ENCODE data around the gene EXPH5.

EXPH5 gene

GRCh38 chr11:108558222-108558621 is 35.3 kb downstream of the EXPH5 start:
- H3K9me3 ChIP-seq (ENCODE audit: control insufficient read depth, low read length), result no peaks in the 10 kb centered on the region
- no peaks in the 10 kb centered on the region for H3K27me3 ChIP-seq (ENCODE audit: control insufficient read depth, insufficient read depth, low read length)
- peaks cover 25% of the 10 kb centered on the region for H3K4me1 ChIP-seq
- H3K4me2 ChIP-seq (ENCODE audit: low read length), result no peak overlapping the region
- no peaks in the 10 kb centered on the region for H3K36me3 ChIP-seq (ENCODE audit: control insufficient read depth, insufficient read depth, low read length)
- H3K79me2 ChIP-seq, result no peaks in the 10 kb centered on the region
- no peak overlapping the region for H3K9ac ChIP-seq
- H3K27ac ChIP-seq, result peak overlapping the region; percentile 24
- H3K4me3 ChIP-seq (ENCODE audit: low read depth, low read length), result no peak overlapping the region
- no peak overlapping the region for H2AFZ ChIP-seq
- TF ChIP-seq, protein P1, sequence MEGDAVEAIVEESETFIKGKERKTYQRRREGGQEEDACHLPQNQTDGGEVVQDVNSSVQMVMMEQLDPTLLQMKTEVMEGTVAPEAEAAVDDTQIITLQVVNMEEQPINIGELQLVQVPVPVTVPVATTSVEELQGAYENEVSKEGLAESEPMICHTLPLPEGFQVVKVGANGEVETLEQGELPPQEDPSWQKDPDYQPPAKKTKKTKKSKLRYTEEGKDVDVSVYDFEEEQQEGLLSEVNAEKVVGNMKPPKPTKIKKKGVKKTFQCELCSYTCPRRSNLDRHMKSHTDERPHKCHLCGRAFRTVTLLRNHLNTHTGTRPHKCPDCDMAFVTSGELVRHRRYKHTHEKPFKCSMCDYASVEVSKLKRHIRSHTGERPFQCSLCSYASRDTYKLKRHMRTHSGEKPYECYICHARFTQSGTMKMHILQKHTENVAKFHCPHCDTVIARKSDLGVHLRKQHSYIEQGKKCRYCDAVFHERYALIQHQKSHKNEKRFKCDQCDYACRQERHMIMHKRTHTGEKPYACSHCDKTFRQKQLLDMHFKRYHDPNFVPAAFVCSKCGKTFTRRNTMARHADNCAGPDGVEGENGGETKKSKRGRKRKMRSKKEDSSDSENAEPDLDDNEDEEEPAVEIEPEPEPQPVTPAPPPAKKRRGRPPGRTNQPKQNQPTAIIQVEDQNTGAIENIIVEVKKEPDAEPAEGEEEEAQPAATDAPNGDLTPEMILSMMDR (IDR thresholded peaks at IDR 0.05), result no peak

DNA sequence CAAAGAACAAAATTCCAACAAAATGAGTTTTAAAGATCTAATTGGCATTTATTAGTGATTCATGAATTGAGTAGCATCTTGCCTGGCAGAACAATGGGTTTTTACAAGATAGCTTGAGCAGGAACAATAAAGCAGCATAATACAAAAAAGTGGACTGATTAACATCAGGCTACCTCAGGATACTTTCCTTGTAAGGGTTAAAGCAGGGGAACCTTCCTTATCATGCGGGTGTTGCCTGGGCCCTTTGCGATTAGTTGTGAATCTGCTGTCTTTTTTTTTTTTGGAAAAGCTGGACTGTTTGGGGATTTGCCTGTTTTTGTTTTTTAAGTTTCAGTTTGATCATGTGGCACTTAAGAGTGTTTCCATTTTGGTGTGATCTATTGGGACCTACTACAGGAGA is 37.5 kb downstream of the EXPH5 start:
- Histone ChIP-seq H3K36me3 (ENCODE audit: control insufficient read depth, insufficient read depth, low read length) (no peaks in the 10 kb centered on the region), H3K27ac (peak overlapping the region; percentile 65), H3K27me3 (ENCODE audit: control insufficient read depth, insufficient read depth, low read length) (no peaks in the 10 kb centered on the region), H3K4me1 (peaks cover 28% of the 10 kb centered on the region), H3K9me3 (ENCODE audit: control insufficient read depth, low read length) (no peaks in the 10 kb centered on the region), H2AFZ (no peak overlapping the region), H3K79me2 (no peaks in the 10 kb centered on the region), H3K9ac (no peak overlapping the region), H3K4me3 (ENCODE audit: low read depth, low read length) (no peak overlapping the region), H3K4me2 (ENCODE audit: low read length) (no peak overlapping the region)
- TF ChIP-seq, protein P1 (IDR thresholded peaks at IDR 0.05), result no peak

GRCh38 chr11:108551651-108552462 is 41.7 kb downstream of the EXPH5 start:
- no peaks in the 10 kb centered on the region for H3K27me3 ChIP-seq (ENCODE audit: control insufficient read depth, insufficient read depth, low read length)
- TF ChIP-seq, protein P1 (IDR thresholded peaks at IDR 0.05), result no peak
- no peak overlapping the region for H3K9ac ChIP-seq
- H3K79me2 ChIP-seq, result peaks cover 12% of the 10 kb centered on the region
- no peaks in the 10 kb centered on the region for H3K9me3 ChIP-seq (ENCODE audit: control insufficient read depth, low read length)
- H3K4me1 ChIP-seq, result peaks cover 40% of the 10 kb centered on the region
- peak overlapping the region; percentile 60 for H2AFZ ChIP-seq
- peak overlapping the region; percentile 98 for H3K27ac ChIP-seq
- H3K4me3 ChIP-seq (ENCODE audit: low read depth, low read length), result no peak overlapping the region
- peak overlapping the region; percentile 51 for H3K4me2 ChIP-seq (ENCODE audit: low read length)
- no peaks in the 10 kb centered on the region for H3K36me3 ChIP-seq (ENCODE audit: control insufficient read depth, insufficient read depth, low read length)

DNA sequence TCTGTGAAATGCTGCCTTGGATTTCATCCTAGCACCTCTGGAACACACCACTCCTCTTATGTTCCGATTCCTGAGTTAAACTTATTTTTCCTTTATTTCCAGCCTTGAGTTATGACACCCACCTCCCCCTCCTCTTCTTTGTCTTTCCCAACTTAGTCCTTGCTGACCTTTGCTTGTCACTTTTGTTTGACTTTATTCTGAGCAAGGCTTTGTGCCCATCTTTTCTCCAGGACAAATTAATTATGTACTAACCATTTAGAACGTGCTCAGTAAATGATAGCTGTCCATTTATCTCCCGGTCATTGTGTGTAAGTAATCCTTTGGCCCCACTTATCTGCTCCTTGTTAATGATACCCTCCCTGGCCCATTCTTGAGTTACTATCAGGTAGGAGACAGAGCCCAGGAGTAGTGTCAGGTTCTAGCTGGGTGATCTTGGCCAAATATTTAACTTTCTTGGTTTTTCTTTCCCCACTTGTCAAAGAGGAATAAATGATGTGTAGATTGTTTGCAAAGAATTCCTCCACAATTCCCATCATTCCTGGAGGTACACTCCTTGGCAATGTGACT is 44.2 kb downstream of the EXPH5 start:
- Histone ChIP-seq H3K4me2 (ENCODE audit: low read length) (no peak overlapping the region), H3K27ac (peak overlapping the region; percentile 65)

More for the DNA sequence above, 44.2 kb downstream of the EXPH5 start:
- H3K36me3 ChIP-seq (ENCODE audit: control insufficient read depth, insufficient read depth, low read length), result no peaks in the 10 kb centered on the region
- no peak overlapping the region for H2AFZ ChIP-seq
- H3K4me1 ChIP-seq, result peaks cover 25% of the 10 kb centered on the region
- no peak overlapping the region for H3K9ac ChIP-seq
- H3K27me3 ChIP-seq (ENCODE audit: control insufficient read depth, insufficient read depth, low read length), result no peaks in the 10 kb centered on the region
- H3K9me3 ChIP-seq (ENCODE audit: control insufficient read depth, low read length), result no peaks in the 10 kb centered on the region
- TF ChIP-seq, protein P1 (IDR thresholded peaks at IDR 0.05), result no peak
- peaks cover 19% of the 10 kb centered on the region for H3K79me2 ChIP-seq
- no peak overlapping the region for H3K4me3 ChIP-seq (ENCODE audit: low read depth, low read length)
